ENCODE results near the gene PARD3B. TPM values are rescaled to one million over a fixed set of nuclear protein-coding genes. Genes with fewer than 3 reads are reported as not detected.

The PARD3B gene
- polyA plus RNA-seq, 3 donors: not detected

GRCh38 chr2:204842661-204843485, 297.6 kb downstream of the PARD3B start:
- intact Hi-C loops (cut with micrococcal nuclease): no loop called here
- Mint-ChIP-seq H3K9me3 (peaks cover 0 to 3% (median 0%) of the 10 kb centered on the region in 7 donors), H3K27ac (no peak overlapping the region), H3K36me3 (no peaks in the 10 kb centered on the region), H3K4me3 (no peak overlapping the region), H3K4me1 (no peaks in the 10 kb centered on the region), H3K27me3 (ENCODE audit: low read depth in 3 of 3) (peaks cover 0 to 2% (median 0%) of the 10 kb centered on the region in 3 donors)
- H3K4me1 ChIP-seq (ENCODE audit: control insufficient read depth in 1 of 2, insufficient read depth in 2 of 2, low read length in 2 of 2): no peaks in the 10 kb centered on the region
- 71% methylated on average over 5 of the region's 9 CpGs for WGBS (ENCODE audit: insufficient coverage)
- no peak overlapping the region for H3K27ac ChIP-seq (ENCODE audit: low read depth in 1 of 2, low read length in 2 of 2)
- no peak for TF ChIP-seq CTCF (IDR thresholded peaks at IDR 0.05)
- no peak overlapping the region for H2AFZ ChIP-seq (ENCODE audit: insufficient read depth, low read depth, low read length, poor library complexity, severe bottlenecking)
- no peaks in the 10 kb centered on the region for H3K9me3 ChIP-seq (replicated peaks in 1 of 2; ENCODE audit: control insufficient read depth in 1 of 2, insufficient read depth in 1 of 2, low read length in 2 of 2)
- H3K27me3 ChIP-seq (ENCODE audit: control insufficient read depth in 2 of 2, insufficient read depth in 2 of 2, low read length in 2 of 2): no peaks in the 10 kb centered on the region
- no peak overlapping the region for H3K4me3 ChIP-seq (replicated peaks in 1 of 3; ENCODE audit: low read depth in 2 of 3, low read length in 3 of 3)
- DNase-seq: no peak
- no peaks in the 10 kb centered on the region for H4K20me1 ChIP-seq (ENCODE audit: insufficient read depth, low read length)
- H3K36me3 ChIP-seq (replicated peaks in 1 of 2; ENCODE audit: control insufficient read depth in 1 of 2, insufficient read depth in 2 of 2, low read length in 2 of 2): no peaks in the 10 kb centered on the region
- no peak overlapping the region for H3K9ac ChIP-seq (ENCODE audit: insufficient read depth, low read length, poor library complexity, severe bottlenecking)
- no peak overlapping the region for H3K4me2 ChIP-seq (replicated peaks; ENCODE audit: extremely low read depth, low read length, poor library complexity, severe bottlenecking)
- no peaks in the 10 kb centered on the region for H3K79me2 ChIP-seq (ENCODE audit: insufficient read depth, low read length)

GRCh38 chr2:204846471-204846870, 301.2 kb downstream of the PARD3B start:
- peaks cover 0 to 3% (median 0%) of the 10 kb centered on the region in 7 donors for H3K9me3 Mint-ChIP-seq
- DNase-seq: no peak
- no peaks in the 10 kb centered on the region for H3K9me3 ChIP-seq (replicated peaks in 1 of 2; ENCODE audit: control insufficient read depth in 1 of 2, insufficient read depth in 1 of 2, low read length in 2 of 2)
- no peak overlapping the region for H3K9ac ChIP-seq (ENCODE audit: insufficient read depth, low read length, poor library complexity, severe bottlenecking)
- no peak overlapping the region for H3K27ac ChIP-seq (ENCODE audit: low read depth in 1 of 2, low read length in 2 of 2)
- TF ChIP-seq CTCF (IDR thresholded peaks at IDR 0.05): no peak
- no peaks in the 10 kb centered on the region for H3K4me1 Mint-ChIP-seq
- no peak overlapping the region for H3K4me3 Mint-ChIP-seq
- H3K4me1 ChIP-seq (ENCODE audit: control insufficient read depth in 1 of 2, insufficient read depth in 2 of 2, low read length in 2 of 2): no peaks in the 10 kb centered on the region
- no peak overlapping the region for H3K4me3 ChIP-seq (replicated peaks in 1 of 3; ENCODE audit: low read depth in 2 of 3, low read length in 3 of 3)
- H2AFZ ChIP-seq (ENCODE audit: insufficient read depth, low read depth, low read length, poor library complexity, severe bottlenecking): no peak overlapping the region
- intact Hi-C loops (cut with micrococcal nuclease): no loop called here
- no peaks in the 10 kb centered on the region for H4K20me1 ChIP-seq (ENCODE audit: insufficient read depth, low read length)
- no peak overlapping the region for H3K27ac Mint-ChIP-seq
- no peaks in the 10 kb centered on the region for H3K79me2 ChIP-seq (ENCODE audit: insufficient read depth, low read length)
- H3K36me3 Mint-ChIP-seq: no peaks in the 10 kb centered on the region
- no peaks in the 10 kb centered on the region for H3K36me3 ChIP-seq (replicated peaks in 1 of 2; ENCODE audit: control insufficient read depth in 1 of 2, insufficient read depth in 2 of 2, low read length in 2 of 2)
- H3K27me3 Mint-ChIP-seq (ENCODE audit: low read depth in 3 of 3): peaks cover 0 to 2% (median 0%) of the 10 kb centered on the region in 3 donors
- WGBS (ENCODE audit: insufficient coverage): no CpG with 5 or more reads among the region's 4 CpGs
- no peaks in the 10 kb centered on the region for H3K27me3 ChIP-seq (ENCODE audit: control insufficient read depth in 2 of 2, insufficient read depth in 2 of 2, low read length in 2 of 2)
- no peak overlapping the region for H3K4me2 ChIP-seq (replicated peaks; ENCODE audit: extremely low read depth, low read length, poor library complexity, severe bottlenecking)

All from CD14-positive monocyte (primary cell).